Occipital lobe (tissue), 2 donors: ENCODE results near the gene TBC1D16. TPM values are rescaled to one million over a fixed set of nuclear protein-coding genes. Genes with fewer than 3 reads are reported as not detected.

ENCODE experiments used
- DNase-seq: peaks from one replicate; lab custom pipeline; 2025; lab: John Stamatoyannopoulos, UW
- total RNA-seq: library from RNA; depleted of rRNA; stranded (reverse); fragments of >200 nt; gene quantifications from one replicate; pipeline ENCODE4 v1.2.3, GENCODE V29; 2014

TBC1D16 gene
- total RNA-seq, 1 donor from 2014 or later: 35.4 TPM

DNA sequence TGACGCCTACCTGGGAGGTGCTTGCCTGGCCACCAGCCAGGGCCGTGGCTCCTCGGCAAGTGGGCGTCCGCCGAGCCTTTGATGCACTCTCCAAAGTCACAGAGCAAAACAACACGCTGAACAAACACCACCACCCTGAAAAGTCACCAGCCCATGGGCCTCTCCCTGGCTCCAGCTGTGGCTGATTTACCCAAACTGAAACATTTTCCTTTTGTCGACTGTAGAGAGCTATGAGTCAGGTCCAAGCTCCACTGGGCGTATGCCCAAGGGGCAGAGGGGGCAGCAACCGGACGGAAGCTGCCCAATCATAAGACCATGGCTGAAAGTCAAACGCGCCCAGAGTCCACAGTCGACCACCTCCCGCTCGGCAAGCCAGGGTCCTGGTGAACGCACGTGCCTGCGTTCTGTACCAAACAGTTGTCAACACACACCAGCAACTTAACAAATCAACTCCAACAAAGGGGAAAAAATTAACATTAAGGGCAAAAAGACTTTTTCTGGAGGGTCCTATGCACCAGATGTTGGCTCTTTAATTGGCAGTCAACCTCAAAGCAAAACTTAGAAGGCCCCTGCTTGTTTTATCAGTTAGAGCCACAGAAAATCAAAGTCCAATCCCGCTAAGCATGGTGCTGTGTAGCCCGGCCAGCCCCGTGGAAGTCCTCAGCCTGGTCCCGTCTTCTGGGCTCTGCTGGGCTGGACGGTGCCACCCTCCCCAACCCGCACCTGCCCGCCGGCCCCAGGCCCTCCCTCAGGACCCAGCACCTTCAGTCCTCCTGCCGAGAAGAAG is 47.3 kb downstream of the TBC1D16 start:
- DNase-seq: no peak

DNA sequence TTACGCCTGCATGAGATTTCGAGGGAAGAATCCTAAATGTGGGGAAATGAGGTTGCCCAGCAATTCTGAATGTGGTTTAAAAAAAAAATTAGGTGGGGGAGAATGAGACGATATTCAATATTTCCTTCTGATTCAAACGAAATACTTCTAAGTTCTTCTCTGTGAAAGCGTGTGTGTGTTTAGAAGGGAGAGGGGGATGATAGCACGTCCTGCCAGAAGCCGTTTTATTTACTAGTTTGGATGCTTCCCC is 47.8 kb downstream of the TBC1D16 start:
- DNase-seq: no peak

GRCh38 chr17:79987187-79987934 is 48.3 kb downstream of the TBC1D16 start:
- no peak for DNase-seq

GRCh38 chr17:79986411-79987186 is 49.1 kb downstream of the TBC1D16 start:
- DNase-seq: no peak

DNA sequence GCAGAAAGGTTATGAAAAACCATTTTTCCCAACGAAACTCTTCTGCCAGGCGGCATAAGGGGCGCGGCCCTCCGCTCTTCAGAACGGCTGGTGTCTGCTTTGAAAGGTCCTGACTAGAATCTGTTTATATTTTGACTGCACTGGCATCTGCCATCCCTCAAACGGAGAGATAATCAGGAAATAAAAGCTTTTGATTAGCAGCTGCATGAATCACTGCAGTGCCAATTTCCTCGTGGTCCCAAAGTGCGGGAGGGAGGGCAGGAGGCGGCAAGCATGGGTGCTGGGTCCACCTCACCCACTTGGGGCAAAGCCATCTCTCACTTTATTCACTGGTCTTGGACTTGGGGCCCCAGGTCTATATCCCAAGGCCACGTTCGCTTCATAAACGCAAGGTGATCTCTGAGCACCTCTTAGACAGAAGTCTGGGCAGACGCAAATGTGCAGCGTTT is 49.7 kb downstream of the TBC1D16 start:
- DNase-seq: no peak

DNA sequence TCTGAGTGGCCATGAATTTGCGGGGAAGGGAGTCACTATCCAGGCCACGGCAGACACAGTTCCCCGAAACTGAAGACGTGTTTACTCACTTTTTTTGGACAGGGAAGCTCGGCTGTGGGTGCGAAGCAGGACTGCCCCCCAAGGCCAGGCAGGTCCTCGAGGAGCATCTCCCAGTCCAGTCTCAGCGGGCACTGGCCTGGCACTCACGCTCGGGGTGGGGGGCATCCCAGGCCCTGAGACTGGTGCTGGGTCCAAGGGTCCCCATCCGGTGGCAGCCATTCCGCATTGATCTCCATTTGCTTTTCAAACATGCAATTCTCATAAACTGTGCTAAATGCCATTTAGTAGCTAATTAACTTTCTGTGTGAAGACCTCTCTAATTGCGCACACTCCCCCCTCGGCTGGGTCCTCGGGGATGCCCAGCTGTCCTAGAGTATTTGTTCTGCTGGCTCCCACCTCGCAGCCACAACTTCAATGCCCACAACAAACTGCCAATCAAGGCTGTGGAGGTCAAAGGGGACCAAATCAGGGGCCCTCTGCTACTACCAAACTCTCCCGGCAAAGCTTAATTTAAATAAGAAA is 50.2 kb downstream of the TBC1D16 start:
- DNase-seq: no peak

- DNase-seq: no peak
Measured at GRCh38 chr17:79984877-79985276, 50.8 kb downstream of the TBC1D16 start.

DNA sequence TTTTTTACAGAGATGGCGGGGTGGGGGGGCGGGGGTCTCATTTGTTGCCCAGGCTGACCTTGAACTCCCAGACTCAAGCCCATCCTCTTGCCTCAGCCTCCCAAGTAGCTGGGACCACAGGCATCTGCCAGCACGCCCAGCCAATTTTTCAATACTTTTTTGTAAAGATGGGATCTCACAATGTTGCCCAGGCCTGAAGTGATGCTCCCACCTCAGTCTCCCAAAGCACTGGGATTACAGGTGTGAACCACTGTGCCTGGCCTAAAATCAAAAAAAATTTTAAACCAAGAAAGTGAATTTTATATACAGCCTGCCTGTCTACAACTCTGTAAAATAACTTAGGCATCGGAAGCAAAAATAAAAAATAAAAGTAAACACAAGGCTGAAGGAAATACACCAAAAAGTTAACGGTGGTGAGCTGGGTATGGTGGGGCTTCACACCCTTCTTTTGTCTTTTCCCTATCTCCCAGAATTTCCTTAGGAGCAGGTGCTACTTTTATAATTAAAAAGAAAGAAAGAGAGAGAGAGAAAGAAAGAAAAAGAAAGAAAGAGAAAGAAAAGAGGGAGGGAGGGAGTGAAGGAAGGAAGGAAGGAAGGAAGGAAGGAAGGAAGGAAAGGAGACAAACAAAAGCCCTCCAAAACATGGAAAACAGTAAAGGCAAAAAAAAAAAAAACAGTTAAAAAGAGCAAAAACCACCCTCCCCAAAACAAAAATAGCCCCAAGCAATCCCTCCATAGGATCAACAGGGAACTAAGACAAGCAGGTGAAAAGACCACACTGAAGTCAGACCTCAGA is 51.4 kb downstream of the TBC1D16 start:
- DNase-seq: no peak

DNA sequence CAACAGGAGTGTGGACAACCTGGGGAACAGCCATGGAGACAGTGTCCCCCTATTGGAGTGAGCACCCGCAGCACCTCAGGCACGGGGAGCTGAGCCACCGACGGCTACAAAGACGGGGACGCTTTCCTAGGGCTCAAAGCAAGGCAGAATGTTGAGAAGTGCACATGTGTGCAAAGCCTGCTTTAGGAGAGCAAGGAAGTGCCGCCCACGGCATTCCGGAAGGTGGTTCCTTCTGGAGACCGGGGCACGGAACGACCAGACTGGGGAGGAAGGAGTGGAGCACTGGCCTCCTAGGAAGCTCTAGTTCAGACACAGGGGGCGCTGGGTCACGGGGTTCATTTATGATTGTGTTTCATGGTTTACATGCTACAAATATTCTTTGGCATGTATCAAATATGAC is 52.2 kb downstream of the TBC1D16 start:
- no peak for DNase-seq

GRCh38 chr17:79982986-79983385 is 52.7 kb downstream of the TBC1D16 start:
- DNase-seq: no peak

DNA sequence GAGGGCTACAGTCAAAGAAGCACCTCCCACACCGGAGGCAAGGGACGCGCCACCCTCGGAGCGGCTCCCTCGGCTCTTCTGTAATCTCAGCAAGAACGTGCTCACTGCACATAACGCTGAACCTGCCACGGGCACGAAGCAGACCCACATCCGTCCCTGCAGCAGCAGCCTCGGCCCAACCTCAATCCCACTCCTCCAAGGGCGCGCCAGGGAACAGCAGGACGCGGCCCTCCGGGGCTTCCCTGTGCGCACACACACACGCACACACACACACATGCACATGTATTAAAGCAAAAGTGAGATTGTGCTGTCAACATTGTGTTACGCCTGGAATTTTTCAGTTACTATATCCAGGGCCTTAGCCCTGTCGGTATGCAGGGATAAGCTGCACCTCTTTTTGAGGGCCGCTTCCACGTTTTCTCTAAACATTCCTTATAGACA is 54.0 kb downstream of the TBC1D16 start:
- no peak for DNase-seq

DNA sequence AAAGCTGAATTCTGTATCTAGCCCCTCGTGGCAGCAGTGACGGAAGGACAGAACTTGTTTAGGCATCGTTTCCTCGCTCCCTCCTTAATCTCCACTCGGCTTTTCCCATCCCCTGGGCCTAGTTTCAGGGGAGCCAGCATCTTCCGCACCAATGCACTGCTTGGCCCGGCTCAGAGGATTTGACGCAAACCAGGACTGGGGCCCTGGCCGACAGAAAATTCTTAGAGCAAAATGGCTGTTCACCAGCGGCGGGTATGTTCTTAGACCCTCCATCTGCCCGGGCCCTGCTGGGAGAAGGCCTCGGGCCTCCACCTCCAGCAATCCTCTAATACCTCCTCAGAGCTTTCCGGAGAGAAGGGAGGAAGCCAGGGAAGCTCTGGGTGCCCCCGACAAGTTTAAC is 54.6 kb downstream of the TBC1D16 start:
- no peak for DNase-seq

GRCh38 chr17:79980246-79981043 is 55.2 kb downstream of the TBC1D16 start:
- DNase-seq: no peak

DNA sequence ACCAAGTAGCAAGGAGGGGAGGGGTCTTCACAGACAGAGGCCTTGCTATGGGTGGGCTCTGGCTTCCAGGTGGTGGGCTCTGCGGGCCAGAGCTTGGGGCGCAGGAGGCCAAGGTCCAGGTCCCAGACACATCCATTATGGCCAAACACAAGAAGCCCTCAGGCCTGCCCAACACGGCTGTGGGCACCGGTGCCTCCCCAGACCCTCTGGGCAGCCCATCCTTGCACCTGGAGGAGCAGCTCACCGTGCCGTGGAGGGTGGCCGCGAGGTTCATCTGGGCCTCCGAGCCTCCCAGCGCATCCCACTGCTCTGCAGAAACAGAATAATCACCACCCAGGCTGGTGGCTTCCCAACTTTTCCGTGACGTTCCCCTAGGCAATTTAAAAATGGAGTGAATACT is 55.9 kb downstream of the TBC1D16 start:
- DNase-seq: no peak

DNA sequence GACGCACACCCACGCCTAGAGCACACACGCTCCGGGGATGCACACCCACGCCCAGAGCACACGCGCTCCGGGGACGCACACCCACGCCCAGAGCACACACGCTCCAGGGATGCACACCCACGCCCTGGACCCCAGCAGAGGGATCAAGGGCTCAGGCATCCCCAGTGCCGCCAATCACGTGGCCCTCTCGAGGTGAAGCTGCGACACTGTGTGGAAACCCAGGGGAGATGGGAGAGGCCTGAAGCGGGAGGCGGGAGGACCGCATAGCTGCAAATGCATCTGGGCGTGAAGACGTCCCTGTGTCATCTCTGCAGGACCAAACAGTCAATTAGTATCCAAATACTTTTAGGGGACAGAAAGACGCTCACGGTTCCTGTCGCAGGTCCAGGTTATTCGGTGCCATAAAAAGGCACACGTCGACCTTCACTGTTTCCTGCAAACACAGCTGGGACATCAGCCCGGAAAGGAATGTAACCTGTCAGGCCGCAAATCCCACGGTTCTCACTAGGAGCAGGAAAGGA is 56.4 kb downstream of the TBC1D16 start:
- DNase-seq: no peak

DNA sequence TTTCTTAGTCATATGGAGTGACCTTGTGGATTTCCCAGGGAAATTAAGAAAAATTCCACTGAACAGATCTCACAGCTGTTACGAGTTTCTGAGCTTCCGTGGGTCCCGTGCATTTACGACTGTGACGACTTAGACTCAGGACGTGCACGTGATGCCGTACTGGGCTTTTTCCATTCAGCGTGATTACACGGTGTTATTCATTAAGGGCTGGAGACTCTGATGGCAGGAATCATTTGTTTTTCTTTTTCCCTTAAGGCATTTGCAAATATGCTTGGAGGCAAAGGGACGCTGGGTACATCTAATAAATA is 57.2 kb downstream of the TBC1D16 start:
- DNase-seq: no peak

GRCh38 chr17:79977708-79978547 is 57.7 kb downstream of the TBC1D16 start:
- no peak for DNase-seq

DNA sequence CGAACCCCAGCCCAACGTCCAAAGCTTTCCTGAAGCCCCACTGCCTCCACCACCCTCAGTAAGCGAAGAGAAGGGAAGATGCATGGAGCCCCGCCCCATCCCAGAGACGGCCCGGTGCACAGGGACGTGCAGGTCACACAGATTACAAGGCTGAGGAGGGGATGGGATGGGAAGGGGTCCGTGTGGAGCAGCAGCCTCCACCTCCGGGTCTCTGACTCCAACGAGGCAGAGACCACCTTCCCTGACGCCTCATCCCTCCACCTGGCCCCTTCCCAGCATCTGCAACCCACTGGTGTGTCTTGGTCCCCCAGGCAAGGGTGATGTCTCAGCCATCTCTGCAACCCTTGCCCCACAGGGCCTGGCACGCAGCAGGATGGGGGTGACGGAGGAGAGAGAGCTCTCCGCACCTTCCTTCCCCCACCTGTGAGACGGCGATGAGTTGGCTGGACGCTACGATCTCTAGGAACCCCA is 58.5 kb downstream of the TBC1D16 start:
- no peak for DNase-seq

DNA sequence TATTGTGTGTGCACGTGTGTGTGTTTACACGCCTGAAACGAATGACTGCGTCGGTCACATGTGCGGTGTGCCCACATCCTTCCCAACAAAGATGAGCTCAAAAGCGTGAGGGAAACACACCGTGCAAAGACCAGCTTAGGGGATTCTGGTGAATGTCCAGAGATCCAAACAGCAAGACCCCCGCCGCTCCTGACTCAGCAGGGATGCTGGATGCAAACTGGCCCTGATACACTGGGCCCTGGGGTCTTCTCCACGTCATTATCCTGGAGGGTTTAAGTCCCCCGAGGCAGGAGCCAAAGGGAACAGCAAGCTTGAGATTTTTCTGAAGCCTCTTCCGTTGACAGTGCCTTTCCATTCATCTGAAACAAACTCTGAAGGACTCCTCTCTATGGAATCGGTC is 59.2 kb downstream of the TBC1D16 start:
- no peak for DNase-seq
